Astrocyte of the cerebellum (primary cell): ENCODE data around the gene MEN1.

Source experiments
- DNase-seq: peaks from one replicate; pipeline ENCODE4 v3.0.0-alpha.2; 2011; ENCODE audit warnings: low read depth
- H3K4me3 ChIP-seq: 2 replicates; pipeline ENCODE4 v1.5.1; 2011; ENCODE audit warnings: mild to moderate bottlenecking, low read depth, low read length, moderate library complexity
- CTCF ChIP-seq: IDR thresholded peaks from 2 replicates; pipeline ENCODE4 v1.5.1; 2012; ENCODE audit warnings: low read length, low read depth, moderate library complexity, mild to moderate bottlenecking; ENCODE audit errors: missing control alignments
- in situ Hi-C: cut with HindIII; loops from 2 replicates; pipeline ENCODE4 v1.10.0; 2017; ENCODE audit warnings: low sequenced_read_pairs

Gene MEN1

GRCh38 chr11:64794526-64794925, 15.8 kb downstream of the MEN1 start:
- TF ChIP-seq CTCF = no peak
- DNase-seq = no peak
- in situ Hi-C loops = no loop called here
- no peak overlapping the region for H3K4me3 ChIP-seq

- H3K4me3 ChIP-seq = no peak overlapping the region
- no peak for TF ChIP-seq CTCF
- no peak for DNase-seq
- in situ Hi-C loops = no loop called here
Measured at GRCh38 chr11:64793271-64794160, 16.8 kb downstream of the MEN1 start.

- TF ChIP-seq CTCF = no peak
- no peak overlapping the region for H3K4me3 ChIP-seq
- no peak for DNase-seq
- in situ Hi-C loops = no loop called here
Measured at GRCh38 chr11:64792482-64792881, 17.9 kb downstream of the MEN1 start.

- in situ Hi-C loops = no loop called here
- H3K4me3 ChIP-seq = no peak overlapping the region
- DNase-seq = no peak
- TF ChIP-seq CTCF = no peak
Measured at GRCh38 chr11:64791781-64792291, 18.5 kb downstream of the MEN1 start.

GRCh38 chr11:64790205-64791095, 19.9 kb downstream of the MEN1 start:
- in situ Hi-C loops = no loop called here
- no peak for DNase-seq
- H3K4me3 ChIP-seq = no peak overlapping the region
- no peak for TF ChIP-seq CTCF
